GM12878 (cell line): Measurements from ENCODE around the gene ATP13A1. TPM values are rescaled to one million over a fixed set of nuclear protein-coding genes. Genes with fewer than 3 reads are reported as not detected.

Experiments
- CHD2 ChIP-seq: IDR thresholded peaks from 2 replicates; pipeline ENCODE4 v1.6.1; 2011; ENCODE audit warnings: low read depth, low read length, improper control_type of control experiment, borderline replicate concordance
- CREB1 ChIP-seq: IDR thresholded peaks from 2 replicates; pipeline ENCODE4 v1.6.1; 2012; ENCODE audit warnings: low read depth, mild to moderate bottlenecking, inconsistent platforms
- CREM ChIP-seq: IDR thresholded peaks from 2 replicates; pipeline ENCODE4 v1.6.1; 2014; ENCODE audit warnings: antibody characterized with exemption, low read depth
- FOXM1 ChIP-seq: IDR thresholded peaks from 2 replicates; pipeline ENCODE4 v1.6.1; 2012; ENCODE audit warnings: low read depth, mild to moderate bottlenecking, inconsistent platforms, low read length, moderate library complexity
- HCFC1 ChIP-seq: fragments of 150-350 bp; IDR thresholded peaks from 2 replicates; pipeline ENCODE4 v1.6.1; 2014; ENCODE audit warnings: low read length
- HDGF ChIP-seq: fragments of 450-650 bp; IDR thresholded peaks from 2 replicates; pipeline ENCODE4 v1.6.1; 2016; ENCODE audit warnings: antibody characterized with exemption
- JUND ChIP-seq: IDR thresholded peaks from 2 replicates; pipeline ENCODE4 v1.6.1; 2012; ENCODE audit warnings: low read depth, mild to moderate bottlenecking, low read length, improper control_type of control experiment, moderate library complexity
- LARP7 ChIP-seq: fragments of 450-650 bp; IDR thresholded peaks from 2 replicates; pipeline ENCODE4 v1.6.1; 2017; ENCODE audit warnings: mild to moderate bottlenecking
- MAX ChIP-seq: IDR thresholded peaks from 2 replicates; pipeline ENCODE4 v1.6.1; 2012; ENCODE audit warnings: low read depth, low read length, improper control_type of control experiment
- POLR2AphosphoS5 ChIP-seq: IDR thresholded peaks from 2 replicates; pipeline ENCODE4 v1.6.1; 2011; ENCODE audit warnings: mild to moderate bottlenecking, low read length, inconsistent platforms
- RELA ChIP-seq: fragments of 450-650 bp; IDR thresholded peaks from 2 replicates; pipeline ENCODE4 v1.8.0; 2014; ENCODE audit warnings: borderline replicate concordance; ENCODE audit not compliant: partially characterized antibody
- SKIL ChIP-seq: fragments of 450-650 bp; IDR thresholded peaks from 2 replicates; pipeline ENCODE4 v1.6.1; 2017; ENCODE audit warnings: mild to moderate bottlenecking, low read depth, inconsistent platforms; ENCODE audit not compliant: poor library complexity, severe bottlenecking
- SMAD5 ChIP-seq: IDR thresholded peaks from 2 replicates; pipeline ENCODE4 v1.6.1; 2016; ENCODE audit warnings: antibody characterized with exemption, low read depth
- TARDBP ChIP-seq: IDR thresholded peaks from 2 replicates; pipeline ENCODE4 v1.6.1; 2016; ENCODE audit warnings: borderline replicate concordance
- TCF3 ChIP-seq: IDR thresholded peaks from 2 replicates; pipeline ENCODE4 v1.6.1; 2012; ENCODE audit warnings: low read depth, mild to moderate bottlenecking, low read length, borderline replicate concordance; ENCODE audit not compliant: insufficient read depth
- YBX1 ChIP-seq: fragments of 450-650 bp; IDR thresholded peaks from 2 replicates; pipeline ENCODE4 v1.6.1; 2016; ENCODE audit warnings: antibody characterized with exemption
- ZNF24 ChIP-seq: fragments of 450-650 bp; IDR thresholded peaks from 2 replicates; pipeline ENCODE4 v1.6.1; 2017; ENCODE audit warnings: antibody characterized with exemption, mild to moderate bottlenecking
- polyA plus RNA-seq, 11 experiments: library from polyadenylated mRNA; depleted of rRNA in 4 of 11; unstranded in 6 of 11; stranded (reverse) in 5 of 11; fragments of >200 nt; fragmentation: Nextera tagmentation in 4 of 11; fragmentation: Illumina TruSeq in 1 of 11; extraction: Ambion mirVana in 4 of 11; extraction: Trizol in 1 of 11; gene quantifications; 1 replicate in 1 of 11; 2 replicates in 10 of 11; pipeline versions ENCODE4 v1.2.1 to v1.2.3, GENCODE V29; 2011 to 2016; ENCODE audit warnings: inconsistent platforms in 2 of 11, missing spikeins in 2 of 11, low read depth in 1 of 11
- total RNA-seq, 4 experiments: library from RNA; depleted of rRNA in 3 of 4; stranded (reverse); fragments of >200 nt in 3 of 4; fragmentation: Illumina TruSeq in 1 of 4; extraction: Trizol in 1 of 4; gene quantifications; 2 replicates each; pipeline versions ENCODE4 v1.2.1 to v1.2.3, GENCODE V29; 2013 to 2021
- TF ChIP-seq, protein P1 (sequence below): IDR thresholded peaks from 2 replicates; pipeline ENCODE4 v1.6.1; 2012; ENCODE audit warnings: improper control_type of control experiment, low read depth, low read length; ENCODE audit not compliant: insufficient replicate concordance
- TF ChIP-seq, protein P2 (sequence below): fragments of 450-650 bp; formaldehyde crosslinking; IDR thresholded peaks from 2 replicates; pipeline ENCODE4 v1.5.0; 2022; ENCODE audit warnings: mild to moderate bottlenecking, missing genetic modification characterization

ATP13A1 gene
- total and polyA plus RNA-seq, 10 of the 15 experiments (the other 5 are each of a cell fraction or from before 2014, with no cell fraction given) = 0.37 to 91.0 (median 29.8) TPM

DNA sequence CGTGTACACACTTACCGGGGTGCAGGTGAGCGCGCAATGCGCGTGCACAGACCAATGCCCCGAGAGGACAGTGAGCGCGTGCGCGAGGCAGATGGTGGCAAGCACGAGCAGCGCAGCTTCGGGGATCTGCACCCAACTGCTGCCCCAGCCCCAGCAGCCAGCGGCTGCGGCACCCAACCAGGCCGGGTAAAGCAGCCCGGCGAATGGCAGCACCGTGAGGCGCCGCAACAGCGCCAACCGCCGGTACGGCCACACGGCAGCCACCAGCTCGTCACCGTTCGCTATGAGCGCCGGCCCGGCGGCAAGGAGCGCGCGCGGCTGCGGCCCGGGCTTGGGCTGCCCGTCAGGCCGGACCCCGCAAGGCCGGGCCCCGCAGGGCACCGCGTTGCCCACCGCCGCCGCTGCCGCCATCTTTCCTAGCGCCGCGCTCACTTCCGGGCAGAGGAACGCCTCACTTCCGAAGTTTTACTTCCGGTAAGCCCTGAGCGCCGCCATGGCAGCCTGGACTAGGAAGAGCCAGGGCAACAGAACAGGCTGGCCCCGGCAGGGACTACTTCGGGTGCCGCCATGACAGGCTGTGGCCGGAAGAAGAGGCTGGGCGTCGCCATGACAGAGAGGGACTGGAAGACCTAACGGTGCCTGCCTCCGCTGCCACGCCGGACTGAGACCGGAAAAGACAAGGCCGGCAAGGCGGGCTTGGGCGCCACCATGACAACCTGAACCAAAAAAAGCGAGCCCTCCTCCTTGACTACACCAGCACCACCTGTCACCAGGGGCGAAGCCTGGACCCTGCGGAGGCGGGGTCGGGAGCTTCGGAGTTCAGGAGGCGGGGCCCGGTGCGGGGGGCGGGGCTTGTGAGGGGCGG lies at the start of gene ATP13A1 (continued):
- TF ChIP-seq FOXM1 (no peak), CREB1 (peak; percentile 83; the same call in 1 of the 2 replicates), LARP7 (peak; percentile 100), POLR2AphosphoS5 (peak; percentile 75), MAX (no peak), YBX1 (no peak), HDGF (no peak; the same call in none of the 2 replicates), SKIL (no peak), HCFC1 (peak; percentile 87), RELA (peak; percentile 9), TCF3 (0 out of 2 replicates have a peak, but pooled peaks have one; percentile 21), CREM (peak; percentile 78), CHD2 (peak; percentile 64; the same call in 1 of the 2 replicates), ZNF24 (no peak), TARDBP (no peak), SMAD5 (0 out of 2 replicates have a peak, but pooled peaks have one; percentile 60), JUND (no peak)
- TF ChIP-seq, protein P1, sequence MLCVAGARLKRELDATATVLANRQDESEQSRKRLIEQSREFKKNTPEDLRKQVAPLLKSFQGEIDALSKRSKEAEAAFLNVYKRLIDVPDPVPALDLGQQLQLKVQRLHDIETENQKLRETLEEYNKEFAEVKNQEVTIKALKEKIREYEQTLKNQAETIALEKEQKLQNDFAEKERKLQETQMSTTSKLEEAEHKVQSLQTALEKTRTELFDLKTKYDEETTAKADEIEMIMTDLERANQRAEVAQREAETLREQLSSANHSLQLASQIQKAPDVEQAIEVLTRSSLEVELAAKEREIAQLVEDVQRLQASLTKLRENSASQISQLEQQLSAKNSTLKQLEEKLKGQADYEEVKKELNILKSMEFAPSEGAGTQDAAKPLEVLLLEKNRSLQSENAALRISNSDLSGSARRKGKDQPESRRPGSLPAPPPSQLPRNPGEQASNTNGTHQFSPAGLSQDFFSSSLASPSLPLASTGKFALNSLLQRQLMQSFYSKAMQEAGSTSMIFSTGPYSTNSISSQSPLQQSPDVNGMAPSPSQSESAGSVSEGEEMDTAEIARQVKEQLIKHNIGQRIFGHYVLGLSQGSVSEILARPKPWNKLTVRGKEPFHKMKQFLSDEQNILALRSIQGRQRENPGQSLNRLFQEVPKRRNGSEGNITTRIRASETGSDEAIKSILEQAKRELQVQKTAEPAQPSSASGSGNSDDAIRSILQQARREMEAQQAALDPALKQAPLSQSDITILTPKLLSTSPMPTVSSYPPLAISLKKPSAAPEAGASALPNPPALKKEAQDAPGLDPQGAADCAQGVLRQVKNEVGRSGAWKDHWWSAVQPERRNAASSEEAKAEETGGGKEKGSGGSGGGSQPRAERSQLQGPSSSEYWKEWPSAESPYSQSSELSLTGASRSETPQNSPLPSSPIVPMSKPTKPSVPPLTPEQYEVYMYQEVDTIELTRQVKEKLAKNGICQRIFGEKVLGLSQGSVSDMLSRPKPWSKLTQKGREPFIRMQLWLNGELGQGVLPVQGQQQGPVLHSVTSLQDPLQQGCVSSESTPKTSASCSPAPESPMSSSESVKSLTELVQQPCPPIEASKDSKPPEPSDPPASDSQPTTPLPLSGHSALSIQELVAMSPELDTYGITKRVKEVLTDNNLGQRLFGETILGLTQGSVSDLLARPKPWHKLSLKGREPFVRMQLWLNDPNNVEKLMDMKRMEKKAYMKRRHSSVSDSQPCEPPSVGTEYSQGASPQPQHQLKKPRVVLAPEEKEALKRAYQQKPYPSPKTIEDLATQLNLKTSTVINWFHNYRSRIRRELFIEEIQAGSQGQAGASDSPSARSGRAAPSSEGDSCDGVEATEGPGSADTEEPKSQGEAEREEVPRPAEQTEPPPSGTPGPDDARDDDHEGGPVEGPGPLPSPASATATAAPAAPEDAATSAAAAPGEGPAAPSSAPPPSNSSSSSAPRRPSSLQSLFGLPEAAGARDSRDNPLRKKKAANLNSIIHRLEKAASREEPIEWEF = no peak
- TF ChIP-seq, protein P2, sequence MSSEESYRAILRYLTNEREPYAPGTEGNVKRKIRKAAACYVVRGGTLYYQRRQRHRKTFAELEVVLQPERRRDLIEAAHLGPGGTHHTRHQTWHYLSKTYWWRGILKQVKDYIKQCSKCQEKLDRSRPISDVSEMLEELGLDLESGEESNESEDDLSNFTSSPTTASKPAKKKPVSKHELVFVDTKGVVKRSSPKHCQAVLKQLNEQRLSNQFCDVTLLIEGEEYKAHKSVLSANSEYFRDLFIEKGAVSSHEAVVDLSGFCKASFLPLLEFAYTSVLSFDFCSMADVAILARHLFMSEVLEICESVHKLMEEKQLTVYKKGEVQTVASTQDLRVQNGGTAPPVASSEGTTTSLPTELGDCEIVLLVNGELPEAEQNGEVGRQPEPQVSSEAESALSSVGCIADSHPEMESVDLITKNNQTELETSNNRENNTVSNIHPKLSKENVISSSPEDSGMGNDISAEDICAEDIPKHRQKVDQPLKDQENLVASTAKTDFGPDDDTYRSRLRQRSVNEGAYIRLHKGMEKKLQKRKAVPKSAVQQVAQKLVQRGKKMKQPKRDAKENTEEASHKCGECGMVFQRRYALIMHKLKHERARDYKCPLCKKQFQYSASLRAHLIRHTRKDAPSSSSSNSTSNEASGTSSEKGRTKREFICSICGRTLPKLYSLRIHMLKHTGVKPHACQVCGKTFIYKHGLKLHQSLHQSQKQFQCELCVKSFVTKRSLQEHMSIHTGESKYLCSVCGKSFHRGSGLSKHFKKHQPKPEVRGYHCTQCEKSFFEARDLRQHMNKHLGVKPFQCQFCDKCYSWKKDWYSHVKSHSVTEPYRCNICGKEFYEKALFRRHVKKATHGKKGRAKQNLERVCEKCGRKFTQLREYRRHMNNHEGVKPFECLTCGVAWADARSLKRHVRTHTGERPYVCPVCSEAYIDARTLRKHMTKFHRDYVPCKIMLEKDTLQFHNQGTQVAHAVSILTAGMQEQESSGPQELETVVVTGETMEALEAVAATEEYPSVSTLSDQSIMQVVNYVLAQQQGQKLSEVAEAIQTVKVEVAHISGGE (CRISPR knock-in tag) = no peak; the same call in 1 of the 2 replicates
